GM12872 (cell line): ENCODE measurements around the gene SENP1.

Experiments used
- TF ChIP-seq, protein P1 (sequence below): IDR thresholded peaks from 3 replicates; pipeline ENCODE4 v1.5.1; 2011; ENCODE audit warnings: low read depth, mild to moderate bottlenecking, low read length, moderate library complexity; ENCODE audit not compliant: insufficient read depth

The SENP1 gene

DNA sequence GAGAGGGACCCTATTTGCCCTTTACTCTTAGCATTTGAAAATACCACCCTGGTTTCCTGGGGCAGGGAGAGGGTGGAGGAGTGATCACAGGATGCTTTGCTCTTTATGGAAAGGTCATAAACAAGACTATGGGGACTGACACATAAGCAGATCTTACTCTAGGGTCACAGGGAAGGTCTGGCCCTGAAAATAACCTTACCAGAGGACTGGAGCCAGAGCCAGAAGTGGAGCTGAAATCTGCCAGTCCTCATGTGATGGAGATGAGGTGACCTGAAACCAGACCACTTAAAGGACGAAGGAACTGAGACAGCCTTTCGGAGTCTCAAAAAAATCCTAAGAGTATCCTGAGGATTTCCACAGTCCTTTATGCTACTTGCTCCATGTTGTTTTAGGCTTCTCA is 25.6 kb upstream of the SENP1 start:
- TF ChIP-seq, protein P1, sequence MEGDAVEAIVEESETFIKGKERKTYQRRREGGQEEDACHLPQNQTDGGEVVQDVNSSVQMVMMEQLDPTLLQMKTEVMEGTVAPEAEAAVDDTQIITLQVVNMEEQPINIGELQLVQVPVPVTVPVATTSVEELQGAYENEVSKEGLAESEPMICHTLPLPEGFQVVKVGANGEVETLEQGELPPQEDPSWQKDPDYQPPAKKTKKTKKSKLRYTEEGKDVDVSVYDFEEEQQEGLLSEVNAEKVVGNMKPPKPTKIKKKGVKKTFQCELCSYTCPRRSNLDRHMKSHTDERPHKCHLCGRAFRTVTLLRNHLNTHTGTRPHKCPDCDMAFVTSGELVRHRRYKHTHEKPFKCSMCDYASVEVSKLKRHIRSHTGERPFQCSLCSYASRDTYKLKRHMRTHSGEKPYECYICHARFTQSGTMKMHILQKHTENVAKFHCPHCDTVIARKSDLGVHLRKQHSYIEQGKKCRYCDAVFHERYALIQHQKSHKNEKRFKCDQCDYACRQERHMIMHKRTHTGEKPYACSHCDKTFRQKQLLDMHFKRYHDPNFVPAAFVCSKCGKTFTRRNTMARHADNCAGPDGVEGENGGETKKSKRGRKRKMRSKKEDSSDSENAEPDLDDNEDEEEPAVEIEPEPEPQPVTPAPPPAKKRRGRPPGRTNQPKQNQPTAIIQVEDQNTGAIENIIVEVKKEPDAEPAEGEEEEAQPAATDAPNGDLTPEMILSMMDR: no peak

DNA sequence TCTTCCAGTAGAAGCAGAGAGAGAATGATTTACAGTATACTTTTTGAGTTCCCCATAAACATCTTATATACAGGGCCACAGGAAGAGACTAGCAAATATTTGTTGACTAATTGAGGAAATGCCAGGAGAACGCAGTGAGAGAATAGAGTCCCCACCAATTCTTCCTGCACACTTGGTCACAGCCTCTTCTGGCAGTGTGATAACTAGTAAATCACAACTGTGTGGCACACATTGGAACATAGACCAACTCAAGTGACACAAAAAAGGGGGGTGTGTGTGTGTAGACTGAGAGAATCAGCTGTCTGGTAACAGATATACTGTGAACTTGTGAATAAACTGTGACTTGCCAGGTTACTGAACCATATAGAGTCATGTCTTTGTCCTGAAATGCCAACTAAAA is 23.5 kb upstream of the SENP1 start:
- TF ChIP-seq, protein P1: no peak

DNA sequence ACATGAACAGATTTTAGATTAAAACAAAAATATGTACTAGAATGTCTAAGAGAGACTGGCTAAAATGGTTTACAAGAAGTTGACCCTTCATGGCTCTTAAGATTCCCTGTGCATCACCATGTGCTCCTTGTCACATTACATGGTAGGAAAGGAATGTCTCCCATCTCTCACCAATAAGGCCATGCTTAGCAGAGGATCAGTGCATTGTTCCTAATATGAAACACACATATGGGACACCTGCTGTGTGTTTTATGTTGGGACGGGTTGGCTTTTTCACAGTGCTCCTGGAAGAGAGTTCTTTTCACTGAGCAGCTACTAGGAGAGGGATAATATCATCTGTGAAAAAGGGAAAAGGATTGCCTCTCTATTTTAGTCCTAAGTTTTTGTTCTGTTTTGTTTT is 22.9 kb upstream of the SENP1 start:
- TF ChIP-seq, protein P1: no peak

DNA sequence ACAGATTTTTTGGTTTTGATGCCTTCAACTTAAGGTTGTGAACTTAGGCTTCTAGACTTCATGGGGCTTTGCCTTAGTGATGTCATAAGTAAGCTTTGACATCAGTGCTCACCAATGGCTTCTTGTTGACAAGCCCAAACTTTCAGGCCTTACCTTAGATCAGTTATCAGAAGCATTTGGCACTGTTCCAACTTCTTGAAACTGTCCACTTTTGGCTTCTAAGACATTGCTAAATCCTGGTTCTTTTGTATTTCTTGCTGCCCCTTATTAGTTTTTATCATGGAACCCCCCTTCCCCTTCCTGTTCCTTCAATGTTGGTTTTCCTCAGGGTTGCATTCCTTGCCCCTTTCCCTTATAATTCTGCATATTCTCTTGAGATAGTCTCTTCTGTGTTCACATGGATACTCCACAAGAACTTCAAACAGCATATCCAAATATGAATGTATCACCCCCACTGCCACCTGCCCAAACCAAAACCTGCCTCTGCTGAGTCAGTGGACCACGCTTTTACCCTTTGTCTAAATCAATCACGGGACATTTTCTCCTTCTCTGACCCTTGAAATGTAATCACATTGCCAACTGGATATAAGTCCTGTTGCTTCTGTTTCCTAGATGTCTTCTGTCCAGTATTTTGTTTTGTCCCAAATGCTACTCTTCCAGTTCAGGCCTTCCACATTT is 21.2 kb upstream of the SENP1 start:
- TF ChIP-seq, protein P1: no peak

DNA sequence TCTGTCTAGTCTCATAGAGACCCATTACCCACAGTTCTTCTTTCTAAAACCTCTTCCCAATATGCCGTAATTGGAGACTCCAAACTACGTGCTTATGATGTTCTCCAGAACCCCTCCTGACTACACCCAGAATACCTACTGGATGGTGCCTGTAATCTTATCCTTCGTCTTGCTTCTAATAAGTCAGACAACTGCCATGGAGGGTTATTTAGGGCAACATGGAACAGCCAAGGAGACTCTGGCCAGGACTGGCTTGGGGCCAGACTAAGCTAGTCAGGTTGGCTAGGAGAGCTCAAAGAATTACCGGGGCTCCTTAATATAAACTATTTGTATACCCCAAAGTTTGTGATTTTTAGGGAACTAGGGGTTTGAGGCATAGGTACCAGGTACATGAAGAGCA is 20.1 kb upstream of the SENP1 start:
- TF ChIP-seq, protein P1: no peak

DNA sequence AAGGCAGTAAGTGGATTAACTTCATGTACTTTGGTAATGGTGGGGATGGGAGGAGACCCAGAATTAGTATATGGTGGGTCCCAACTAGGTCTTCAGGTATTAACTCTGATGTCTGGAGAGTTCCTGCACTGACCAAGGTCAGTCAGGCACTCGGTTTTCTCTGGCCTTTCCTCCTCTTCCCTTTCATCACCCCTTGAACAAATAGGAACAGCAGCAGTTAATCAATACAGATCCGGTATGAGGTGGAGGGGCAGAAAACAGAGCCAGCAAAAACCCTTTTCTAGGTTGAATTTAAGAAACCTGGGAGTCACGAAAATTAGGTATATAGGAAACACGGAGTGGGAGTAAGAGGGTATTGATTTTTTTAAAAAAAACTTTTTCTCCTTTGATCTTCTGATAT is 17.3 kb upstream of the SENP1 start:
- TF ChIP-seq, protein P1: no peak

DNA sequence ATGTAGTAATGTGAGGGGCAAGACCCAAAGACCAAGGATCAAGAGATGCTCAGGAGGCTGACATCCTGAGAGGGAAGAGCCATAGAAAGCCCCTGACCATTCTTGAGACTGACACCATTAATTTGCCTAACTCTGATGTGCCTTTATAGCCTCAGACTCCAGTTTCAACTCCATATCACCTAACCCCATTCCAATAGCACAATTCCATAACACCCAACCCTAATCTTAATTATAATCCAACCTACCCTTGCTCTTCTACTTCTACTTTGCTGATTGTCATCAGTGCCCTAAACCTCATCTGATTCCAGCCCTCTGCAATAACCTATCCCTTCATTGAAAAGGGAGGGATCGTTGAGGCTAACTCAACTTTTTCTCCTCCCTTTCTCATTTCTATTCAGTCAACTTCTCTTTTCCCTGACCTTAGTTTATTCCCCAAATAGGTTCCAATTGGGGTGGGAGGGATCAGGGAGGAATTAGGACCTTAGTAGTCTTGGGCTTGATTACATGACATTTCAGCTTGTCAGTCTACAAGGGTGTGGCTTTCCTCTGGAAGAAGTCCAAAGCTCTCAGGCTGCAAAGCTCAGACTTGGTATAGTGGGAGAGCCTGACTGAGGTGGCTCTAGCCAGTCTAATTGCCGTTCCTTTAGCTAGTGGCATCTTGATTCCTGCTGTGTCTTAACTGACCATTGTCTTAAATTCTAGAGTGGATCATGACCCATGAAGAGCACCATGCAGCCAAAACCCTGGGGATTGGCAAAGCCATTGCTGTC is 16.4 kb upstream of the SENP1 start:
- TF ChIP-seq, protein P1: no peak
